Measurements from ENCODE around the gene ATP8A2.

ATP8A2 gene

DNA sequence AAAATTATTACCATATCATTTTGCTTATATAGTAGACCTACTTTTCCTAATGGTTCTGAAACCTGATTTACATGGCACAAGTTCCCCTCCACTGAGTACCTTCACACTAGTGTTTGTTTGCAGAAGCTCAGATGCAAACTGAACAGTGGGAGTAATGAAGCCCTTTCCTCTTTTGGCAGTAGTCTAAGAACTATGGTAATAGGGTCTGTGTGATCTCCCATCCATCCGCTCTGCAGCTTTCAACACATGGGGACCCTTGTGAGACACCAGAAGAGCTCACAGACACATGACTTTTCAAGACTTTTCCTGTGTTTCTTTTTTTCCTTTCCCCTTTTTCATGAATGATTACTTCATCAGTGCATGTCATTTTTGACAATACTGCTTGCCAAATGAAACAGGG is 336.0 kb downstream of the ATP8A2 start:
- no peak for DNase-seq (ENCODE audit: extremely low read depth, low read depth)
- no peak overlapping the region for H3K4me3 ChIP-seq (replicated peaks; ENCODE audit: low read depth, low read length)
- TF ChIP-seq, protein P1, sequence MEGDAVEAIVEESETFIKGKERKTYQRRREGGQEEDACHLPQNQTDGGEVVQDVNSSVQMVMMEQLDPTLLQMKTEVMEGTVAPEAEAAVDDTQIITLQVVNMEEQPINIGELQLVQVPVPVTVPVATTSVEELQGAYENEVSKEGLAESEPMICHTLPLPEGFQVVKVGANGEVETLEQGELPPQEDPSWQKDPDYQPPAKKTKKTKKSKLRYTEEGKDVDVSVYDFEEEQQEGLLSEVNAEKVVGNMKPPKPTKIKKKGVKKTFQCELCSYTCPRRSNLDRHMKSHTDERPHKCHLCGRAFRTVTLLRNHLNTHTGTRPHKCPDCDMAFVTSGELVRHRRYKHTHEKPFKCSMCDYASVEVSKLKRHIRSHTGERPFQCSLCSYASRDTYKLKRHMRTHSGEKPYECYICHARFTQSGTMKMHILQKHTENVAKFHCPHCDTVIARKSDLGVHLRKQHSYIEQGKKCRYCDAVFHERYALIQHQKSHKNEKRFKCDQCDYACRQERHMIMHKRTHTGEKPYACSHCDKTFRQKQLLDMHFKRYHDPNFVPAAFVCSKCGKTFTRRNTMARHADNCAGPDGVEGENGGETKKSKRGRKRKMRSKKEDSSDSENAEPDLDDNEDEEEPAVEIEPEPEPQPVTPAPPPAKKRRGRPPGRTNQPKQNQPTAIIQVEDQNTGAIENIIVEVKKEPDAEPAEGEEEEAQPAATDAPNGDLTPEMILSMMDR (IDR thresholded peaks at IDR 0.05; ENCODE audit: low read depth, low read length, missing control alignments): no peak

- TF ChIP-seq, protein P1 (IDR thresholded peaks at IDR 0.05; ENCODE audit: low read depth, low read length, missing control alignments): no peak
- H3K4me3 ChIP-seq (replicated peaks; ENCODE audit: low read depth, low read length): no peak overlapping the region
- no peak for DNase-seq (ENCODE audit: extremely low read depth, low read depth)
These were observed 336.5 kb downstream of the ATP8A2 start for GRCh38 chr13:25708268-25708667.

GRCh38 chr13:25709088-25709487 is 337.3 kb downstream of the ATP8A2 start:
- H3K4me3 ChIP-seq (replicated peaks; ENCODE audit: low read depth, low read length): no peak overlapping the region
- TF ChIP-seq, protein P1 (IDR thresholded peaks at IDR 0.05; ENCODE audit: low read depth, low read length, missing control alignments): no peak
- no peak for DNase-seq (ENCODE audit: extremely low read depth, low read depth)

DNA sequence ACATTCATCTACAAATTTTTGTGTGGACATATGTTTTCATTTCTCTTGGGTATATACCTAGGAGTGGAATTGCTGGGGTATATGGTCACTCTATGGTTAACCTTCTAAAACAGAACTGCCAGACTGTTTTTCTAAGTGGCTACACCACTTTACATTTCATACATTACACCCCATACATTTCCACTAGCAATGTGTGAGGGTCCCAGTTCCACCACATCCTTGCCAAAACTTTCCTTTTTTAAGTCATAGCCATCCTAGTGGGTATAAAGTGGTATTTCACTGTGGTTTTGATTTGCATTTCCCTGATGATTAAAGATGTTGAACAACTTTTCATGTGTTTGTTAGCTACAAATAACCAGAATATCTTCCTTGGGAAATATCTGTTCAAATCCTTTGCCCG is 344.0 kb downstream of the ATP8A2 start:
- TF ChIP-seq, protein P1 (IDR thresholded peaks at IDR 0.05; ENCODE audit: low read depth, low read length, missing control alignments): no peak
- no peak for DNase-seq (ENCODE audit: extremely low read depth, low read depth)
- no peak overlapping the region for H3K4me3 ChIP-seq (replicated peaks; ENCODE audit: low read depth, low read length)

- no peak overlapping the region for H3K4me3 ChIP-seq (replicated peaks; ENCODE audit: low read depth, low read length)
- TF ChIP-seq, protein P1 (IDR thresholded peaks at IDR 0.05; ENCODE audit: low read depth, low read length, missing control alignments): no peak
- DNase-seq (ENCODE audit: extremely low read depth, low read depth): no peak
These were observed 346.0 kb downstream of the ATP8A2 start for GRCh38 chr13:25717666-25718197.

DNA sequence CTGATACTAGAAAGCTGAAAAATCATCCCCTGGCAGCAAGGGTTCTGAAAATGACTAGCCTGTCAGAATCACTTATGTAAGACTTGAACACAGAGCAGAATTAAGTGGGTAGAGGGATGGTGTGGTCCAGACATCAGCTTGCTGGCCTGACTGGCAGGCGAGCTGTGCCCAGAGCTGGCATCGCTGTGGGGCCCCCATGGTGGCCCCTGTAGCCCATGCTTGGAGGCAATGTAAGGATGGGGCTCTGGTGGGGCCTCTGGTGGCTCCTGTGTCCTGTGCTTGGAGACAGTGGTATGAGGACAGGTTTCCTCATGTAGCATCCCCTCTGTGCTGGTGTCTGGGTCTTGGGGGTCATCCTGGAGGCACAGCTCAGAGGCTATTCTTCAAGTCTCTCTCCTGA is 347.9 kb downstream of the ATP8A2 start:
- DNase-seq (ENCODE audit: extremely low read depth, low read depth): no peak
- TF ChIP-seq, protein P1 (IDR thresholded peaks at IDR 0.05; ENCODE audit: low read depth, low read length, missing control alignments): no peak
- no peak overlapping the region for H3K4me3 ChIP-seq (replicated peaks; ENCODE audit: low read depth, low read length)

DNA sequence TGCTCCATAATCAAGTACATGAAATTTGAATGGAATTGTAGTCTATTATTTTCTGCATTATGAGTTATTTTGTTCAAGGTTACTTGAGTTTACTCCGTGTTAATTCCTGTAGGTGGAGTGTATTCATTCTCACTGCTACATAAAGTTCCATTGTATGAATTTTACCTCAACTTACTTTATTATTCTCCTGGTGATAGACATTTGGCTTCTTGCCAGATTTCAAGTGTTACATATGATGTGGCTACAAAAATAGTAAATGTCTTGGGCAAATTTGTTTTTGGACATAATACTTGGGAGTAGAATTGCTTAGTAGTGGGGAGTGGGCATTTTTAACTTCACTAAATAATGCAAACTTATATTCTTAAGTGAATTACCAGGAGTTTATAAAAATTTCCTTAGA is 351.1 kb downstream of the ATP8A2 start:
- no peak overlapping the region for H3K4me3 ChIP-seq (replicated peaks; ENCODE audit: low read depth, low read length)
- TF ChIP-seq, protein P1 (IDR thresholded peaks at IDR 0.05; ENCODE audit: low read depth, low read length, missing control alignments): no peak
- DNase-seq (ENCODE audit: extremely low read depth, low read depth): no peak

Data from HFF-Myc (cell line).